Measurements from ENCODE around the gene BBS2. TPM values are rescaled to one million over a fixed set of nuclear protein-coding genes. Genes with fewer than 3 reads are reported as not detected.
A peak's percentile ranks its signal among the peaks of the same experiment; 100 is the strongest.

The BBS2 gene
- total RNA-seq, 3 donors from 2014 or later, result 26.9 to 33.4 (median 30.2) TPM

- no peak for DNase-seq
- Histone ChIP-seq H3K4me1 (ENCODE audit: low read depth) (peaks cover 4% of the 10 kb centered on the region), H3K36me3 (ENCODE audit: low read depth) (no peaks in the 10 kb centered on the region), H3K4me3 (no peak overlapping the region), H3K9me3 (no peaks in the 10 kb centered on the region)
- ATAC-seq, result no peak
- TF ChIP-seq, protein P1, sequence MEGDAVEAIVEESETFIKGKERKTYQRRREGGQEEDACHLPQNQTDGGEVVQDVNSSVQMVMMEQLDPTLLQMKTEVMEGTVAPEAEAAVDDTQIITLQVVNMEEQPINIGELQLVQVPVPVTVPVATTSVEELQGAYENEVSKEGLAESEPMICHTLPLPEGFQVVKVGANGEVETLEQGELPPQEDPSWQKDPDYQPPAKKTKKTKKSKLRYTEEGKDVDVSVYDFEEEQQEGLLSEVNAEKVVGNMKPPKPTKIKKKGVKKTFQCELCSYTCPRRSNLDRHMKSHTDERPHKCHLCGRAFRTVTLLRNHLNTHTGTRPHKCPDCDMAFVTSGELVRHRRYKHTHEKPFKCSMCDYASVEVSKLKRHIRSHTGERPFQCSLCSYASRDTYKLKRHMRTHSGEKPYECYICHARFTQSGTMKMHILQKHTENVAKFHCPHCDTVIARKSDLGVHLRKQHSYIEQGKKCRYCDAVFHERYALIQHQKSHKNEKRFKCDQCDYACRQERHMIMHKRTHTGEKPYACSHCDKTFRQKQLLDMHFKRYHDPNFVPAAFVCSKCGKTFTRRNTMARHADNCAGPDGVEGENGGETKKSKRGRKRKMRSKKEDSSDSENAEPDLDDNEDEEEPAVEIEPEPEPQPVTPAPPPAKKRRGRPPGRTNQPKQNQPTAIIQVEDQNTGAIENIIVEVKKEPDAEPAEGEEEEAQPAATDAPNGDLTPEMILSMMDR (IDR thresholded peaks at IDR 0.05), result no peak
- intact Hi-C loops (cut with DNase I, micrococcal nuclease), result loop anchor here in 1 of 2 donors (10.0 kb wide), 1 partner anchor 88 kb away; the partner anchor contains the start of gene MT2A
Observed at GRCh38 chr16:56517206-56517605, 2.6 kb downstream of the BBS2 start.

- no peaks in the 10 kb centered on the region for H3K9me3 ChIP-seq
- no peak for DNase-seq
- intact Hi-C loops (cut with DNase I, micrococcal nuclease), result loop anchor here in 1 of 2 donors (10.0 kb wide), 1 partner anchor 89 kb away; the partner anchor contains the start of gene MT2A
- no peak overlapping the region for H3K4me3 ChIP-seq
- no peaks in the 10 kb centered on the region for H3K36me3 ChIP-seq (ENCODE audit: low read depth)
- TF ChIP-seq, protein P1 (IDR thresholded peaks at IDR 0.05), result no peak
- no peak for ATAC-seq
- peaks cover 4% of the 10 kb centered on the region for H3K4me1 ChIP-seq (ENCODE audit: low read depth)
Observed at GRCh38 chr16:56515665-56516064, 4.2 kb downstream of the BBS2 start.

DNA sequence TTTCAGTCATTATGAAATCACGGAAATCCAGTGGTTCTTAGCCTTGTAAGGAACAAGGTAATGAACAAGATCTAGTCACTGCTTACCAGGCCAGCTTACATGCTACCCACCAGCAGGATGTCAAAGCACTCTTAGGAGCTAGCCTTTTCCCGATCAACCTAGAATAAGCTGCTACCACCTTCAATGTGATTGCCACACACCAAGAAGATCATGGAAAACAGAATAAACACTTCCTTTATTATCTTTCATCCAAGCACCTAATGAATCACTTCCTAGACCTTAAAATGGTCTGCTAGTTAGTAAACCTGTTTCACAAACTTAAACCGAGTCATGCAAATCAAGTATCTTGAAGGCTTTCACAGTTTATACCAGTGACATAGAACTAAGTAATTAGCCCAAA, 5.0 kb downstream of the BBS2 start:
- H3K36me3 ChIP-seq (ENCODE audit: low read depth), result no peaks in the 10 kb centered on the region
- no peaks in the 10 kb centered on the region for H3K9me3 ChIP-seq
- TF ChIP-seq, protein P1 (IDR thresholded peaks at IDR 0.05), result no peak
- DNase-seq, result no peak
- H3K4me3 ChIP-seq, result no peak overlapping the region
- peaks cover 4% of the 10 kb centered on the region for H3K4me1 ChIP-seq (ENCODE audit: low read depth)
- no peak for ATAC-seq
- intact Hi-C loops (cut with DNase I, micrococcal nuclease), result loop anchor here in 1 of 2 donors (10.0 kb wide), 1 partner anchor 90 kb away; the partner anchor contains the start of gene MT2A

DNA sequence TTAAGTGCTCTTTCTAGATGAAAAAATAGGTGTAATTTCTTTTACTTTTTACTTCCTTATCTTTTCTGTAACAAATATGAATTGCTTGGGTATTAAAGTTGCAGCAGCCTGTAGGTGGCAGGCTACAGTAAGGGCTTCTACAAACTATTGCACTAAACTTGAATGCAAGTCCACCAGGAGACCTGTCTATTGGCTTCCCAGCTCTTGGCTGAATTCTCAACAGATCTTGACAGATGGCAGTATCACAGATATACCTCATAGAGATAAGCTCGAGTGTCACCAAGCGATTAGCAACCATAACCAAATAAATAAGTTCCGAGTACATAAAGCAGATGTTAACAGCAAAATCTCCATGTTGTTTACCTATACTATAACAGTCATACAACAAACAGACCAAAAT, 5.9 kb downstream of the BBS2 start:
- H3K4me1 ChIP-seq (ENCODE audit: low read depth), result peaks cover under 1% of the 10 kb centered on the region
- no peaks in the 10 kb centered on the region for H3K36me3 ChIP-seq (ENCODE audit: low read depth)
- H3K4me3 ChIP-seq, result no peak overlapping the region
- DNase-seq (peak in 2 of 3 donors; percentile 30 to 78), ATAC-seq (peak; percentile 94)
- TF ChIP-seq, protein P1 (IDR thresholded peaks at IDR 0.05), result peak; percentile 26
- H3K9me3 ChIP-seq, result no peaks in the 10 kb centered on the region
- intact Hi-C loops (cut with DNase I, micrococcal nuclease), result loop anchor here in 1 of 2 donors (10.0 kb wide), 1 partner anchor 91 kb away; the partner anchor contains the start of gene MT2A

- Histone ChIP-seq H3K36me3 (ENCODE audit: low read depth) (no peaks in the 10 kb centered on the region), H3K4me3 (no peak overlapping the region), H3K9me3 (no peaks in the 10 kb centered on the region), H3K4me1 (ENCODE audit: low read depth) (no peaks in the 10 kb centered on the region)
- TF ChIP-seq, protein P1 (IDR thresholded peaks at IDR 0.05), result no peak
- ATAC-seq (no peak), DNase-seq (no peak)
- intact Hi-C loops (cut with DNase I, micrococcal nuclease), result loop anchor here in 1 of 2 donors (10.0 kb wide), 1 partner anchor 92 kb away; the partner anchor contains the start of gene MT2A
Observed at GRCh38 chr16:56513091-56513490, 6.7 kb downstream of the BBS2 start.

Data from mucosa of descending colon (tissue), 3 donors.